ENCODE data around the gene MYO1D.

DNA sequence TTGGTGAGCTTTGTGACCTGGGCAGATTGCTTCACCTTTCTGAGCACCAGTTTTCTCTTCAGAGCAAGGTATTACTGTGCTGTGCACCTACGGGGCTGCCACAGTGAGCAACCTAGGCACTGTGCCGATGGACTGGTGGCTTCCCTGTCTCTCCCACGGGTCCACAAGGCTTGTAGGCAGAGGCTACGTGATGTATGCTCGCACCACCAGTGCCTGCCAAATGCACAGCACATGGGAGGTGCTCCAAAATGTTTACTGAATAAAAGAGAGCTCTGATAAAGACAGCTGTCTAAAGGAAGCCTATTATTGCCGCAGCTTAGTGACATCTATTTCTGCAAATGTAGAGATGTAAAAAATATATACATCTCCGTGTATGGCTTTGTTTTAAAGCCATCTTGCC lies 251.0 kb downstream of the MYO1D start:
- TF ChIP-seq, protein P1, sequence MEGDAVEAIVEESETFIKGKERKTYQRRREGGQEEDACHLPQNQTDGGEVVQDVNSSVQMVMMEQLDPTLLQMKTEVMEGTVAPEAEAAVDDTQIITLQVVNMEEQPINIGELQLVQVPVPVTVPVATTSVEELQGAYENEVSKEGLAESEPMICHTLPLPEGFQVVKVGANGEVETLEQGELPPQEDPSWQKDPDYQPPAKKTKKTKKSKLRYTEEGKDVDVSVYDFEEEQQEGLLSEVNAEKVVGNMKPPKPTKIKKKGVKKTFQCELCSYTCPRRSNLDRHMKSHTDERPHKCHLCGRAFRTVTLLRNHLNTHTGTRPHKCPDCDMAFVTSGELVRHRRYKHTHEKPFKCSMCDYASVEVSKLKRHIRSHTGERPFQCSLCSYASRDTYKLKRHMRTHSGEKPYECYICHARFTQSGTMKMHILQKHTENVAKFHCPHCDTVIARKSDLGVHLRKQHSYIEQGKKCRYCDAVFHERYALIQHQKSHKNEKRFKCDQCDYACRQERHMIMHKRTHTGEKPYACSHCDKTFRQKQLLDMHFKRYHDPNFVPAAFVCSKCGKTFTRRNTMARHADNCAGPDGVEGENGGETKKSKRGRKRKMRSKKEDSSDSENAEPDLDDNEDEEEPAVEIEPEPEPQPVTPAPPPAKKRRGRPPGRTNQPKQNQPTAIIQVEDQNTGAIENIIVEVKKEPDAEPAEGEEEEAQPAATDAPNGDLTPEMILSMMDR (IDR thresholded peaks at IDR 0.05): no peak
- no peak for TF ChIP-seq POLR2AphosphoS5 (IDR thresholded peaks at IDR 0.05)
- no peak for TF ChIP-seq POLR2A (IDR thresholded peaks at IDR 0.05)
- TF ChIP-seq EP300 (IDR thresholded peaks at IDR 0.05): no peak
